GM10266 (cell line): ENCODE results near the gene RNU2-1.

Source experiments
- DNase-seq: peaks from one replicate; pipeline ENCODE4 v3.0.0; 2012; ENCODE audit errors: extremely low spot score
- TF ChIP-seq, protein P1 (sequence below): IDR thresholded peaks from 2 replicates; pipeline ENCODE4 v1.5.1; 2012; ENCODE audit warnings: mild to moderate bottlenecking, low read depth; ENCODE audit not compliant: control insufficient read depth, insufficient read depth; ENCODE audit errors: missing control alignments

Gene RNU2-1

DNA sequence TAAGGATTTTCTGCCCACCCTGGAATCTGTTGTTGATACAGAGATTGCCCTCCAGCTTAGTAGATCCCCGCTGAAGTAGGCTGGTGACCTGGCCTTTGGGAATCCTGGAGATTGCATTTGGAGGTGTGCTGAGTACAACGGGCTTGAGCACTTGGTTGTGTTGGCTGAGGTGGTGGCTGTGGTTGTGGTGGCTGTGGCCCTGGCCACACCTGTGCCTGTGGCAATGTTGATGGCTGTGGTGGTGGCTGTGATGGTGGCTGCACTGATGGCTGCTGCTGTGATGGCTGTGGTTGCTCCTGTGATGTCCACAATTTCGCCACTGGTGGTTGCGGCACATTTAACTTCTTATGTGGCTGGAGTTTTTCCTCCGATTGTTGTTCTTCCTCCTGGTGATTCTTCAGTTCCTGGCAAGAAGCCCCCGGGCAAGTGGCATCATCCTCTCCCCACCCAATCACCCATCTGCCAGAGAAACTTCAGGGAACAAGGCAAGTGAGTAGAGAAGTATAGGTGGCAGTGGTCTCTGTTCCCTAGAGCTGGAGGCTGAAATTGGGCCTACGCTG is 9.6 kb downstream of the RNU2-1 start:
- TF ChIP-seq, protein P1, sequence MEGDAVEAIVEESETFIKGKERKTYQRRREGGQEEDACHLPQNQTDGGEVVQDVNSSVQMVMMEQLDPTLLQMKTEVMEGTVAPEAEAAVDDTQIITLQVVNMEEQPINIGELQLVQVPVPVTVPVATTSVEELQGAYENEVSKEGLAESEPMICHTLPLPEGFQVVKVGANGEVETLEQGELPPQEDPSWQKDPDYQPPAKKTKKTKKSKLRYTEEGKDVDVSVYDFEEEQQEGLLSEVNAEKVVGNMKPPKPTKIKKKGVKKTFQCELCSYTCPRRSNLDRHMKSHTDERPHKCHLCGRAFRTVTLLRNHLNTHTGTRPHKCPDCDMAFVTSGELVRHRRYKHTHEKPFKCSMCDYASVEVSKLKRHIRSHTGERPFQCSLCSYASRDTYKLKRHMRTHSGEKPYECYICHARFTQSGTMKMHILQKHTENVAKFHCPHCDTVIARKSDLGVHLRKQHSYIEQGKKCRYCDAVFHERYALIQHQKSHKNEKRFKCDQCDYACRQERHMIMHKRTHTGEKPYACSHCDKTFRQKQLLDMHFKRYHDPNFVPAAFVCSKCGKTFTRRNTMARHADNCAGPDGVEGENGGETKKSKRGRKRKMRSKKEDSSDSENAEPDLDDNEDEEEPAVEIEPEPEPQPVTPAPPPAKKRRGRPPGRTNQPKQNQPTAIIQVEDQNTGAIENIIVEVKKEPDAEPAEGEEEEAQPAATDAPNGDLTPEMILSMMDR: no peak
- DNase-seq: no peak

DNA sequence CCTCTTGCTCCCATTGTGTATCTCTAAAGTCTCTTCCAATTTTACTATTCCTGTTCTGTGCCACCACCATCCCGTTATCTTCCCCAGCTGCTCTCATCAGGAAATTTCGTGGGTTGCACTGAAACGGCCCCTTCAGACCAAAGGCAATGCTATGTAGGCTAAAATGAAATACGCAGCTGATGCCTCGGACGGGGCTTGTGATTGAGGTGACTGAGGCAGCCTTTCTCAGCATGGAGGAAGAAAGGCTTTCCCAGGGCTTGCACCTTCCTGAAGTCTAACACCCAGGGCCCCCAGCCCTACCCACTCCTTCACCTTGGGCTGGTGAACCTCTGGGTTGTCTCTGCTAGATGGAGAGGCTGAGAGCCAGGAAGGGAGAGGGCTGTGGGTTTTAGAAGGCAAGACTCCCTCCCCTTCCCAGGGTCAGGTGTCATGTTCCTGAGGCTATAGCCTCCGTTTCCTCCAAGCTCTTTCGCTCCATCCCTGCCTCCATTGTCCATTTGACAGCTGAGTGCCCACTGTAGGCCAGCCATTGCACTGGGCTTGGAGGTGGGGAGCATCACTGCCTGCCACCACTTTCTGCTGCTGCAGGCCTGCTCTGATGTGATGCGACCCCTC is 13.2 kb downstream of the RNU2-1 start:
- no peak for DNase-seq
- TF ChIP-seq, protein P1: no peak

GRCh38 chr17:43219746-43220380 is 13.9 kb downstream of the RNU2-1 start:
- DNase-seq: no peak
- TF ChIP-seq, protein P1: no peak

DNA sequence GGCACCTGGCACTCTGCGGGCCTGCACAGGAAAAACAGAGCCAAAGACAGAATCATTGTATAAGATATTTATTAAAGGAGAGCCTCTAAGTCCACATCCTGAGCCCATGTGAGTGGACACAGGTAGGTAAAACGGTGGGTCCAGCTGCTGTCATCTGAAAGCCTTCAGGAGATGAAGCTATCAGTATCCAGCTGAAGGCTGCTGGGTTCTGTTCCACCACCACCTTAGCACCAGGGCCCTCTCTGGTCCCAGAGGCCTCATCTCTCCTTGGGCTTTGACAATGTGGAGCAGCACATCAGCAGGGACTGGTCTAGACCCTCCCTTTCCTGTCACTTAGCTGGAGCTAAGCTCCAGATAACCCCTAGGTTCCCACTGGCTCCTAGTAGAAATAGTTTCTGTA is 14.8 kb downstream of the RNU2-1 start:
- no peak for DNase-seq
- TF ChIP-seq, protein P1: no peak

GRCh38 chr17:43217614-43218087 is 16.1 kb downstream of the RNU2-1 start:
- DNase-seq: no peak
- TF ChIP-seq, protein P1: no peak

GRCh38 chr17:43216762-43217613 is 16.8 kb downstream of the RNU2-1 start:
- TF ChIP-seq, protein P1: no peak
- no peak for DNase-seq
